Fibroblast of peridontal ligament (primary cell): ENCODE measurements around the gene PHRF1.
A peak's percentile ranks its signal among the peaks of the same experiment; 100 is the strongest.
"Not testable (repeated sequence)": the region's sequence is repeated elsewhere in the genome, so short reads cannot be mapped to it uniquely, and the experiment has no call there.

Experiments
- DNase-seq: peaks from one replicate; pipeline ENCODE4 v3.0.0-alpha.2; 2010; ENCODE audit errors: extremely low read depth

Gene PHRF1

GRCh38 chr11:635945-636510 lies 59.8 kb downstream of the PHRF1 start:
- DNase-seq = no peak

- DNase-seq = no peak
These were observed 60.5 kb downstream of the PHRF1 start, which contains the start of gene DRD4 for GRCh38 chr11:636511-637332. TSS of gene DRD4 (plus strand) at chr11:637269. CDS start at chr11:637305, 36 bp downstream.

DNA sequence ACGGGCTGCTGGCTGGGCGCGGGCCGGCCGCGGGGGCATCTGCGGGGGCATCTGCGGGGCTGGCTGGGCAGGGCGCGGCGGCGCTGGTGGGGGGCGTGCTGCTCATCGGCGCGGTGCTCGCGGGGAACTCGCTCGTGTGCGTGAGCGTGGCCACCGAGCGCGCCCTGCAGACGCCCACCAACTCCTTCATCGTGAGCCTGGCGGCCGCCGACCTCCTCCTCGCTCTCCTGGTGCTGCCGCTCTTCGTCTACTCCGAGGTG lies 61.0 kb downstream of the PHRF1 start:
- no peak for DNase-seq

GRCh38 chr11:637593-638521 lies 61.6 kb downstream of the PHRF1 start:
- no peak for DNase-seq

GRCh38 chr11:638631-639331 lies 62.5 kb downstream of the PHRF1 start:
- DNase-seq = no peak

DNA sequence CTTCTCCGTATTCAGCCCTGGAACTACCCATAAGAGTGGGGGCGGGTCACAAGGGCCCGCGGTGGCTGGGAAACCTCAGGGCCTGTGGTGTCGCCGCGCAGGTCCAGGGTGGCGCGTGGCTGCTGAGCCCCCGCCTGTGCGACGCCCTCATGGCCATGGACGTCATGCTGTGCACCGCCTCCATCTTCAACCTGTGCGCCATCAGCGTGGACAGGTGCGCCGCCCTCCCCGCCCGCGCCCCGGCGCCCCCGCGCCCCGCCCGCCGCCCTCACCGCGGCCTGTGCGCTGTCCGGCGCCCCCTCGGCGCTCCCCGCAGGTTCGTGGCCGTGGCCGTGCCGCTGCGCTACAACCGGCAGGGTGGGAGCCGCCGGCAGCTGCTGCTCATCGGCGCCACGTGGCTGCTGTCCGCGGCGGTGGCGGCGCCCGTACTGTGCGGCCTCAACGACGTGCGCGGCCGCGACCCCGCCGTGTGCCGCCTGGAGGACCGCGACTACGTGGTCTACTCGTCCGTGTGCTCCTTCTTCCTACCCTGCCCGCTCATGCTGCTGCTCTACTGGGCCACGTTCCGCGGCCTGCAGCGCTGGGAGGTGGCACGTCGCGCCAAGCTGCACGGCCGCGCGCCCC lies 63.2 kb downstream of the PHRF1 start:
- DNase-seq = no peak

- no peak for DNase-seq
These were observed 63.9 kb downstream of the PHRF1 start for GRCh38 chr11:640021-640706.

DNA sequence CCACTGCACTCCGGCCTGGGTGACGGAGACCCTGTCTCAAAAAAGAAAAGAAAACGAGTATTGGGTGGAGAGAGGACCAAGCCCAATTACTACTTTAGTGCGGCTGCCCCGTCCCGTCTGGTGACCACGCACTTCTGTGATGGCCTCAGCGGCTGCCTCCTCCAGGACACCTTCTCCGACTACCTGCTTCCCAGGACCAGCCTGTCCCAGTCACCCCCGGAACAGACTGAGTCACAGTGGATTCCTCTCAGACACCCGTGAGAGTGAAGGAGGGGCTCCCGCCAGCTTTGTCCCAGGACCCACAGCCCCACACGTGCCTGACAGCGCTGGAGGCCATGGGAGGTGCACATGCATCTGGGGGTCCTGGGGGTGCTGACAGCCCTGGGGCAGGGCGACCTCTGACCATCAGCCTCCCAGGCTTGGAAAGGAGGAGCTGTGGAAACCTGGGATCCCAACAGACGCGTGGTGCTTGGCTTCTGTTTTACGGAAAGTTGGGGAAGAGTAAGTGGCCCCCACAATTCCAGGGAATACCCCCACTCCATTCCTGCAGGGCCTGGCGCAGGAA lies 65.6 kb downstream of the PHRF1 start:
- no peak for DNase-seq

DNA sequence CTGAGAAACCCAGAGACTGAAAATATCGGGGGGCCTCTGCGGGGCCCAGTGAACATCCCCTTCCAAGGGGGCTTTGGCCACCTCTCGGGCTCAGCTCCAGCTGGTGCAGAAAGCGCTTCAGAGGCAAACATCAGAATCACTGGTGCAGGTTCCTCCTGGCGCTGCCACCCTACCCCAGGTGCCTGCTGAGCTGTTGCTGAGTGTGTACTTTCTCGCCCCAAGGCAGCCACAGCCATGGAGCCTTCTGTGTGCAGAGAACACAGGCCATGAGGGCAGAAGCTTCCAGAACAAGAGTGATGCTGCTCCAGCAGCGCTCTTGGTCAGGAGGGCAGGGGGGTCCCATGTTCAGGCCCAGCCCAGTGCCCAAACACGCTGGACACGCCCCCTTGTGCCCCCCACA lies 67.1 kb downstream of the PHRF1 start:
- no peak for DNase-seq

DNA sequence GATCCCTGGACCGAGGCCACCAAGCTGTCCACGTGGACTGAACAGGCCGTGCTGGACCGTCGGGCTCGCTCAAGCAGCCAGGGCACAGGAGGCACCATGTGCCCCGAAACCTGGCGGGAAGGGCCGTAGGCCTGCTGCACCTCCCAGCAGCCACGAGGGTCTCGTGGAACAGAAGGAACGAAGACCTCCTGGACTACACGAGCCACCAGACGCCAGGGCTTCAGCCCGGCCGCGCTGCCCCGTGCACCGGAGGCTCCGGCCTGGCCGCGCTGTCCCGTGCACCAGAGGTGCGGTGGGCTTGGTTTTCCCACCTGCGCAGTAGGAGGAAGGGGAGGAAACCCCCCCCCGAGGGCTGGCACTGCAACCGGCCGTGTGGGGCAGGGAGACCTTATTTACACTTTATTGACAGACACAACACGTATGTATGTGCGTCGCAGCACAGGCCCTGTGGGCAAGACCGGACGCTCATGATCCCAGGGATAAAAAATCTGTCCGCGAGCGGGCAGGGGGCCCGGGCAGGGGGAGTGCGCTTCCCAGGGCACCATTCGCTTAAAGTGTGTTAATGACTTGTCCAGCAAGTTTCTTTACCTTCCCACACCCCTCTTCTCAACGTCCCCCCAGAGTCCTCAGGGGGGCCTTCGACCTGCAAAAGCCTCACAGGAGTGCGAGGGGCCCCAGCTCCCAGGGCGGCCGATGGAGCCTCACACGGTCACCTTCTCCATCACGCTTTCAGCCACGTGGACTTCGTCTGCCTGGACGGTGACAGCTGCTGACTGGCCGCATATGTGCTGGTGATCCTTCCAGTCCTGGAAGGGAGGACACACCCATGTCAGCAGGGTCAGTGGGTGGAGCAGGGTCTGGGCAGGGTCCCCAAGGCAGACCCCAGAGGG lies 67.8 kb downstream of the PHRF1 start:
- DNase-seq = no peak

- no peak for DNase-seq
These were observed 69.3 kb downstream of the PHRF1 start for GRCh38 chr11:645536-645935.

DNA sequence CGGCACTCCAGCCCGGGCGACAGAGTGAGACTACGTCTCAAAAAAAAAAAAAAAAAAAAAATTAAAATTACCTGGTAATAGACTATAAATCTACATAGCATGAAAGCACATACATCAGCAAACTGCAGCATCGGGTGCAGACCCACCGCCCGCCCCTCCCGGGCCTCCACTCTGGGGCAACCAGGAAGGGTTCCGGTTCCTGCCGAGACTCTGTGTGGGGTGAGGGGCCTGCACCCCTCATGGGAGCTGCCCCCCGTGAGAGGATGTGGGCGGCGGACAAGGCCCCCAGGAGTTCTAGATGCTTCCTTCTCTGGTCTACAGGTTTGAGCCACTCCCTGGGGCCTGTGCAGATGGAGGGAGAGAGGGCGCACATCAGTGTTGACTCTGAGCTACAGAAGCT lies 69.9 kb downstream of the PHRF1 start:
- DNase-seq = no peak

GRCh38 chr11:647672-648158 lies 71.4 kb downstream of the PHRF1 start:
- DNase-seq = not testable (repeated sequence)

DNA sequence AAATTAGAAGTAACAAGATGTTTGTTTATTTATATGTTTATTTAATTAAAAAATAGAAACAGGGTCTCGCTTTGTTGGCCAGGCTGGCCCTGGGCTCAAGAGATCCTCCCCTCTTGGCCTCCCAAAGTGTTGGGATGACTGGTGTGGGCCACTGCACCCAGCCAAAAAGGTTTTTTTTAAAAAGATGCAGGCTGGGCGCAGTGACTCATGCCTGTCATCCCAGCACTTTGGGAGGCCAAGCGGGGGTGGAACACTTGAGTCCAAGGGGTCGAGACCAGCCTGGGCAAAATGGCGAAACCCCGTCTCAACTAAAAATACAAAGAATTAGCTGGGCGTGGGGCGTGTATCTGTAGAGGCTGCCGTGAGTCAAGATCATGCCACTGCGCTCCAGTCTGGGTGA lies 74.2 kb downstream of the PHRF1 start:
- peak; percentile 18 for DNase-seq

- not testable (repeated sequence) for DNase-seq
These were observed 76.9 kb downstream of the PHRF1 start for GRCh38 chr11:653136-653535.

DNA sequence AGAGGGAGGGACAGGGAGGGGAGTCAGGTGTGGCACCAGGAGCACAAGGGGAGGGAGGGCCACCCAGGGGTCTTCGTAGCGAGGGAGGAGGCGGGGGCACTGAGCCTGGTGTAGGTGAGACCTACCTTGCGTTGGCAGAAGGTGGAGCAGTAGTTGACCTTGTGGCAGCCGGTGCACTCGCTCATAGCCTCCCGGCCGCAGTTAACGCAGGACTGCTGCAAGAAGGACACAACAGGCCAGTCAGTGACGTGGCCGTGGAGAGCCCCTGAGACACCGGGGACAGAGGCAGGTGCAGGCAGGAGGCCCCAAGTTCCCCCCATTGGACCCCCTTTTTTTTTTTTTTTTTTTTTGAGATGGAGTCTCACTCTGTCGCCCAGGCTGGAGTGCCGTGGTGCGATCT lies 77.6 kb downstream of the PHRF1 start:
- no peak for DNase-seq

DNA sequence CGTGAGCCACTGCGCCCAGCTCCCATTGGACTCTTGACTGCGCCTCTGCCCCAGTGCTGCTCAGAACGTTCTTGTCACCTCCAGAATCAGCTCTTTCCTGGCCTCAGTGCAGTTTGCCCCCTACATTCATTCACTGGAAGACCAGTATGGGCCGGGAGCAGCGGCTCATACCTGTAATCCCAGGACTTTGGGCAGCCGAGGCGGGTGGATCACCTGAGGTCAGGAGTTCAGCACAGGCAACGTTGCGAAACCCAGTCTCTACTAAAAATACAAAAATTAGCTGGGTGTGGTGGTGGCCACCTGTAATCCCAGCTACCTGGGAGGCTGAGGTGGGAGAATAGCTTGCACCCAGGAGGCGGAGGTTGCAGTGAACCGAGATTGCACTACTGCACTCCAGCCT lies 78.2 kb downstream of the PHRF1 start:
- DNase-seq = not testable (repeated sequence)

DNA sequence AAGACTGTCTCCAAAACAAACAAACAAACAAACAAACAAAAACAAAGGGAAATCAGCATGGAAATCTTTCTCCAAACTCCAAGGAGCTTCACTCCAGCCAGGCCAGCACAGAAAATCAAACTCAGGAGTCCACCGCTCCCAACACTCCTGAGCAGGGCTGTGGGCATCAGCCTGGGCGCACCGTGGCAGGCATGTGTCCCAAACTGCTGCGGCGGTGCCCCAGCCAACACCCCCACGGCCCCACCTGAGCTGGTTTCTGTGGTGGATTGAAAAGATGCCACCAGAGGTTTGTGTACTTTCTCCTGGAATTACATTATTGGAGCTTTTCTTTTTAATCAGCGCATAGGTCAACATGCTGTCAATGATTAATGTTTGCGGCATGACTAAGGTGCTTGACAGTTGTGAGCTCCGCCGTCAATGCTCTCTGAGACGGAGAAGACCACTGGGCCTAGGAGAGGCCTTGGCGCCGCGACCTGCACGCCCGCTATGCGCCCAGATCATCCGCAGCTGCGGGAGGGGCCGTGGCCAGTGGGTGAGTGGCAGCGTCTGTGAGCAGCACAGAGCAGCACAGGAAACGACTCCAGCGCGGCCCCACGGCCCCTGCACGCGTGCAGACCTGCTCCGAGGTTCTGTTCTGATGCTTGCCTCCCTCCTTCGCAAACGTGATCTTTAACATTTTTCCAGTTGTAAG lies 78.9 kb downstream of the PHRF1 start:
- no peak for DNase-seq

GRCh38 chr11:656426-656825 lies 80.2 kb downstream of the PHRF1 start:
- DNase-seq = no peak
